Keratinocyte (primary cell): ENCODE measurements around the gene SZT2. TPM values are rescaled to one million over a fixed set of nuclear protein-coding genes. Genes with fewer than 3 reads are reported as not detected.

Experiments used
- DNase-seq: peaks from one replicate; pipeline ENCODE4 v3.0.0-alpha.2; 2011; ENCODE audit warnings: low read depth, missing footprints, low spot score
- FAIRE-seq: peaks from 2 replicates; lab custom pipeline; 2011; peaks lifted over from hg19 to GRCh38; lab: Jason Lieb, UNC
- H2AFZ ChIP-seq: 2 replicates; pipeline ENCODE4 v1.6.0; 2012; ENCODE audit warnings: low read length, control low read depth, inconsistent platforms; ENCODE audit not compliant: control insufficient read depth
- H3K27ac ChIP-seq: 2 replicates; pipeline ENCODE4 v1.5.1; 2011; ENCODE audit warnings: low read length; ENCODE audit not compliant: control insufficient read depth, insufficient read depth
- H3K27me3 ChIP-seq: 3 replicates; pipeline ENCODE4 v1.6.0; 2011; ENCODE audit warnings: low read length; ENCODE audit not compliant: control insufficient read depth, insufficient read depth; ENCODE audit errors: extremely low read depth
- H3K36me3 ChIP-seq, 2 experiments: 2 replicates in 1 of 2; 3 replicates in 1 of 2; pipeline ENCODE4 v1.5.1; 2011; ENCODE audit warnings: low read length in 2 of 2, mild to moderate bottlenecking in 1 of 2; ENCODE audit not compliant: control insufficient read depth in 2 of 2, insufficient read depth in 2 of 2; ENCODE audit errors: extremely low read depth in 1 of 2
- H3K4me1 ChIP-seq: 3 replicates; pipeline ENCODE4 v1.5.1; 2011; ENCODE audit warnings: low read length; ENCODE audit not compliant: control insufficient read depth, insufficient read depth; ENCODE audit errors: extremely low read depth
- H3K4me2 ChIP-seq: 3 replicates; pipeline ENCODE4 v1.6.0; 2011; ENCODE audit warnings: low read depth, low read length; ENCODE audit not compliant: control insufficient read depth, insufficient read depth; ENCODE audit errors: extremely low read depth
- H3K4me3 ChIP-seq, 3 experiments: fragments of 200-600 bp in 1 of 3; sonication (generic) in 1 of 3; 2 replicates in 2 of 3; 3 replicates in 1 of 3; pipeline ENCODE4 v1.5.1; 2011 to 2016; ENCODE audit warnings: low read length in 3 of 3, mild to moderate bottlenecking in 3 of 3, control low read depth in 2 of 3, inconsistent platforms in 1 of 3, low read depth in 1 of 3, mixed read lengths in 1 of 3, mixed run types in 1 of 3, moderate library complexity in 1 of 3; ENCODE audit not compliant: control insufficient read depth in 2 of 3, insufficient read depth in 2 of 3; ENCODE audit errors: extremely low read depth in 1 of 3
- H3K79me2 ChIP-seq: 2 replicates; pipeline ENCODE4 v1.6.0; 2012; ENCODE audit warnings: low read length; ENCODE audit not compliant: control insufficient read depth, insufficient read depth
- H3K9ac ChIP-seq: 3 replicates; pipeline ENCODE4 v1.6.0; 2011; ENCODE audit warnings: low read length; ENCODE audit not compliant: control insufficient read depth, insufficient read depth; ENCODE audit errors: extremely low read depth
- H3K9me1 ChIP-seq: 3 replicates; pipeline ENCODE4 v1.6.0; 2011; ENCODE audit warnings: low read length; ENCODE audit not compliant: control insufficient read depth, insufficient read depth; ENCODE audit errors: extremely low read depth
- H3K9me3 ChIP-seq: 2 replicates; pipeline ENCODE4 v1.5.1; 2012; ENCODE audit warnings: low read depth, low read length; ENCODE audit not compliant: control insufficient read depth
- H4K20me1 ChIP-seq: 3 replicates; pipeline ENCODE4 v1.6.0; 2011; ENCODE audit warnings: low read length; ENCODE audit not compliant: control insufficient read depth, insufficient read depth; ENCODE audit errors: extremely low read depth
- EZH2 ChIP-seq: IDR thresholded peaks from one replicate; pipeline ENCODE4 v1.6.1; 2012; ENCODE audit warnings: inconsistent platforms, mild to moderate bottlenecking, low read length, moderate library complexity
- dilution Hi-C: fragments of 300-500 bp; cut with MboI; formaldehyde crosslinking; loops from one replicate; pipeline ENCODE4 v1.7.0; 2020; ENCODE audit warnings: low sequenced_read_pairs; ENCODE audit not compliant: extremely low pct_ligation_motif_present
- polyA plus RNA-seq, 5 experiments: library from polyadenylated mRNA; depleted of rRNA in 3 of 5; stranded (reverse) in 3 of 5; stranded (forward) in 1 of 5; unstranded in 1 of 5; fragments of >200 nt; gene quantifications; 1 replicate in 1 of 5; 2 replicates in 3 of 5; 3 replicates in 1 of 5; pipeline versions ENCODE4 v1.2.1 to v1.2.3, GENCODE V29; 2011 to 2012; ENCODE audit warnings: missing spikeins in 2 of 5, low read depth in 1 of 5, low replicate concordance in 1 of 5
- TF ChIP-seq, protein P1 (sequence below), 3 experiments: IDR thresholded peaks in 1 of 3; conservative IDR thresholded peaks in 1 of 3; optimal IDR thresholded peaks in 1 of 3; 2 replicates in 2 of 3; 3 replicates in 1 of 3; pipeline versions ENCODE3 to v1.5.1; 2011; ENCODE audit warnings: low read length in 3 of 3, mild to moderate bottlenecking in 3 of 3, moderate library complexity in 2 of 3, control low read depth in 1 of 3, inconsistent platforms in 1 of 3; ENCODE audit not compliant: insufficient read depth in 2 of 3; ENCODE audit errors: extremely low read depth in 1 of 3

SZT2 gene
- polyA plus RNA-seq, 1 donor (not counting 4 experiments of a cell fraction or from before 2014, with no cell fraction given), result 6.1 TPM

DNA sequence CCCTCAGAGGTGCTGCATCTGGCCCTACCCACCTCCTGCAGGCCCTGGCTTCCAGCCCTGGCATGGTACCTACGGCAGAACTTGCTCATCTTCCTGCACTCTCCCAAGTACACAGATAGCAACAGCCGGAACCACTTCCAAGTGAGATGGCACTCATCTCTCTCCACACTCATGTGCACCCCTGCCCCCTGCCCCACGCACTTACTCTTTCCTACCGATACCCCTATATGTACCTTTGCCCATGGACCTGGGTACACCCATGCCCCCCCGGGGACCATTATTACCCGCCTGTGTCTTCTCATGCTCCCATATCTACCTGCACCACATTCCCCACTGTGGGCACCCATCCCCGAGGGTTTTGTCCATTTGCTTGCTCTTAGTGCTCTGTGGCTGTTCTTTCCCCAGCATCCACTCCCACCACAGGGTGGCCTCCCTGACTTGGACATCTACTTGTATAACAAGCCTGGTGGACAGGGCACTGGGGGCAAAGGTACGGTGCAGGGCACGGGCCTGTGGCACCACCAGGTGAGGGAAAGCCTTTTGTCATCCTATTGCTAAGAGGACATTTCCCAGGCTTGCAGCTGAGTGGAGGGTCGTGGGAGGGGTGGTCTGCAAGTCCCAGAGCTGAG, 49.4 kb downstream of the SZT2 start:
- Histone ChIP-seq H2AFZ (no peak overlapping the region), H3K9me3 (no peaks in the 10 kb centered on the region), H3K9me1 (no peaks in the 10 kb centered on the region), H3K27me3 (no peaks in the 10 kb centered on the region), H3K9ac (no peak overlapping the region), H3K36me3 (peaks cover 29 to 44% of the 10 kb centered on the region in 2 experiments), H3K79me2 (no peaks in the 10 kb centered on the region), H3K4me2 (no peak overlapping the region), H3K4me1 (no peaks in the 10 kb centered on the region), H4K20me1 (no peaks in the 10 kb centered on the region), H3K4me3 (no peak overlapping the region), H3K27ac (no peak overlapping the region)
- DNase-seq (no peak), FAIRE-seq (no peak)
- no peak for TF ChIP-seq EZH2
- TF ChIP-seq, protein P1, sequence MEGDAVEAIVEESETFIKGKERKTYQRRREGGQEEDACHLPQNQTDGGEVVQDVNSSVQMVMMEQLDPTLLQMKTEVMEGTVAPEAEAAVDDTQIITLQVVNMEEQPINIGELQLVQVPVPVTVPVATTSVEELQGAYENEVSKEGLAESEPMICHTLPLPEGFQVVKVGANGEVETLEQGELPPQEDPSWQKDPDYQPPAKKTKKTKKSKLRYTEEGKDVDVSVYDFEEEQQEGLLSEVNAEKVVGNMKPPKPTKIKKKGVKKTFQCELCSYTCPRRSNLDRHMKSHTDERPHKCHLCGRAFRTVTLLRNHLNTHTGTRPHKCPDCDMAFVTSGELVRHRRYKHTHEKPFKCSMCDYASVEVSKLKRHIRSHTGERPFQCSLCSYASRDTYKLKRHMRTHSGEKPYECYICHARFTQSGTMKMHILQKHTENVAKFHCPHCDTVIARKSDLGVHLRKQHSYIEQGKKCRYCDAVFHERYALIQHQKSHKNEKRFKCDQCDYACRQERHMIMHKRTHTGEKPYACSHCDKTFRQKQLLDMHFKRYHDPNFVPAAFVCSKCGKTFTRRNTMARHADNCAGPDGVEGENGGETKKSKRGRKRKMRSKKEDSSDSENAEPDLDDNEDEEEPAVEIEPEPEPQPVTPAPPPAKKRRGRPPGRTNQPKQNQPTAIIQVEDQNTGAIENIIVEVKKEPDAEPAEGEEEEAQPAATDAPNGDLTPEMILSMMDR (optimal IDR thresholded peaks at IDR 0.05 in 1 of 3, IDR thresholded peaks at IDR 0.05 in 1 of 3, conservative IDR thresholded peaks at IDR 0.05 in 1 of 3; ENCODE audit: extremely low read depth in 1 of 3, insufficient read depth in 2 of 3, low read length in 3 of 3), result no peak
- dilution Hi-C loops, result no loop called here

DNA sequence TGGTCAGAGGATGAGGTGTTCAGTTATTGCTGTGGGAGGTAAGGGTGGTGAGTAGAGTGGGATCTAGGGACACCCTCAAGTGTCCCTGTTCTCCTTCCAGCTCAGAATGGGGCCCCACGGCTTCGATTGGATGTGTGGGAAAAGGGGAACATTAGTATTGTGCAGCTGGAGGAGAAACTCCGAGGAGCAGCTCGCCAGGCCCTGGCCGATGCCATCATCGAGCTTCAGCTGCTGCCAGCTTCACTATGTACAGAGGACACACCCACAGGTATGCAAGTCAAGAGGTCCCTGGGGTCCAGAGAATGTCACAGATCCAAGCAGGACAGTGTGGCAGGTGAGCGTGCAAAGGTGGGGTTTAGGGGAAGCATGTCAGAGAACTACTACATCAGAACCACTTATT, 50.1 kb downstream of the SZT2 start:
- no peaks in the 10 kb centered on the region for H3K27me3 ChIP-seq
- no peak overlapping the region for H3K4me2 ChIP-seq
- no peak overlapping the region for H3K9ac ChIP-seq
- H3K79me2 ChIP-seq, result no peaks in the 10 kb centered on the region
- no peak overlapping the region for H3K4me3 ChIP-seq
- H3K36me3 ChIP-seq, result peaks cover 23 to 46% of the 10 kb centered on the region in 2 experiments
- H4K20me1 ChIP-seq, result no peaks in the 10 kb centered on the region
- H2AFZ ChIP-seq, result no peak overlapping the region
- dilution Hi-C loops, result no loop called here
- no peak overlapping the region for H3K27ac ChIP-seq
- FAIRE-seq (no peak), DNase-seq (no peak)
- H3K9me3 ChIP-seq, result no peaks in the 10 kb centered on the region
- TF ChIP-seq EZH2, result no peak
- TF ChIP-seq, protein P1 (optimal IDR thresholded peaks at IDR 0.05 in 1 of 3, IDR thresholded peaks at IDR 0.05 in 1 of 3, conservative IDR thresholded peaks at IDR 0.05 in 1 of 3; ENCODE audit: extremely low read depth in 1 of 3, insufficient read depth in 2 of 3, low read length in 3 of 3), result no peak
- no peaks in the 10 kb centered on the region for H3K4me1 ChIP-seq
- peaks cover 3% of the 10 kb centered on the region for H3K9me1 ChIP-seq
